ENCODE measurements around the gene IFNA6.

DNA sequence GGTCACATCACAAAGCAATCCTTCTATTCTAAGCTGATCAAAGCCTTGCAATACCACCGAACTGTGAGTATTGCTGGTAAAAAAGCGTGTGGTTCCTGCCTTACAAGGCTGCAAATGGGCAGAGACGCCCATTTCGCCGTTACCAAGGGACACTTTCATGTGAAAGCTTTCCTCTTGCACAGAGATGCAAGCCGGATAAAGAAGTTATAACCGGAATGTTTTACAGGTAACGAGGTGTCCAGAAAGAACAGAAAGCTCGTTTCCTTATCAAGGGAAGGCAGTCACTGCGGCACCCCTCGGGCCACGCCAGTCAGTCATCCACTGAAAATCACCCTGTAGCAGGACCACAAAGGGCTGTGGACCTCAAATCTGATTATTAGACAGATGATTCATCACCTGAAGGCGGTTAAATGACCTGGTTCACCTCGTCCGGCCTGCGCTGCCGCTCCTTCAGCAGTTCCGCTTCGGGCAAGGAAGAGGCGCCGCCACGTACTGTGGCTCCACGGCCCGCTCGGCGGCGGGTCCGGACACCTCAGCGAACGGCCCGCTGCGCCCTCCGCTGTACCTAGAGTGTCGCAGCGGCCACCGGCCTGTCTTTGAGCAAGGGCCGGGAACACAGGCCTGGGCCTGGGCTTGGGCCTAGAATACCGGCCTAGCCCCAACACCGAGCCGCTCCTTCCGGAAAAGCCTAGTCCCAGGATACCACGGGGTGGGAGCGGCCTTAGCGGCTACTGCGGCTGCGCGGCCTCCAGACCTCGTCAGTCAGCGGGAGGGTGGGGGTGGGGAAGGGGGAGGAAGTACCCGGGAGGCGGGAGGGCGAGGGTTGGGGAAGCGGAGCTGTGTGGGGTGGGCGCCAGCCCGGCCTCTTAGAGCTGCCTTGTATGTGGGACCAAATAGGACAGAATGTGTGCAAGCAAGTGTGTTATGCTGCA, 15.7 kb downstream of the IFNA6 start, which contains the start of gene KLHL9:
- peak; percentile 41; the same call in 1 of the 2 replicates for TF ChIP-seq POLR2AphosphoS5 (IDR thresholded peaks at IDR 0.05; ENCODE audit: low read depth, low read length)
- TF ChIP-seq, protein P1, sequence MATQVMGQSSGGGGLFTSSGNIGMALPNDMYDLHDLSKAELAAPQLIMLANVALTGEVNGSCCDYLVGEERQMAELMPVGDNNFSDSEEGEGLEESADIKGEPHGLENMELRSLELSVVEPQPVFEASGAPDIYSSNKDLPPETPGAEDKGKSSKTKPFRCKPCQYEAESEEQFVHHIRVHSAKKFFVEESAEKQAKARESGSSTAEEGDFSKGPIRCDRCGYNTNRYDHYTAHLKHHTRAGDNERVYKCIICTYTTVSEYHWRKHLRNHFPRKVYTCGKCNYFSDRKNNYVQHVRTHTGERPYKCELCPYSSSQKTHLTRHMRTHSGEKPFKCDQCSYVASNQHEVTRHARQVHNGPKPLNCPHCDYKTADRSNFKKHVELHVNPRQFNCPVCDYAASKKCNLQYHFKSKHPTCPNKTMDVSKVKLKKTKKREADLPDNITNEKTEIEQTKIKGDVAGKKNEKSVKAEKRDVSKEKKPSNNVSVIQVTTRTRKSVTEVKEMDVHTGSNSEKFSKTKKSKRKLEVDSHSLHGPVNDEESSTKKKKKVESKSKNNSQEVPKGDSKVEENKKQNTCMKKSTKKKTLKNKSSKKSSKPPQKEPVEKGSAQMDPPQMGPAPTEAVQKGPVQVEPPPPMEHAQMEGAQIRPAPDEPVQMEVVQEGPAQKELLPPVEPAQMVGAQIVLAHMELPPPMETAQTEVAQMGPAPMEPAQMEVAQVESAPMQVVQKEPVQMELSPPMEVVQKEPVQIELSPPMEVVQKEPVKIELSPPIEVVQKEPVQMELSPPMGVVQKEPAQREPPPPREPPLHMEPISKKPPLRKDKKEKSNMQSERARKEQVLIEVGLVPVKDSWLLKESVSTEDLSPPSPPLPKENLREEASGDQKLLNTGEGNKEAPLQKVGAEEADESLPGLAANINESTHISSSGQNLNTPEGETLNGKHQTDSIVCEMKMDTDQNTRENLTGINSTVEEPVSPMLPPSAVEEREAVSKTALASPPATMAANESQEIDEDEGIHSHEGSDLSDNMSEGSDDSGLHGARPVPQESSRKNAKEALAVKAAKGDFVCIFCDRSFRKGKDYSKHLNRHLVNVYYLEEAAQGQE (IDR thresholded peaks at IDR 0.05; ENCODE audit: insufficient read depth in 1 of 2, low read depth in 2 of 2, low read length in 1 of 2): no peak
- TF ChIP-seq, protein P2, sequence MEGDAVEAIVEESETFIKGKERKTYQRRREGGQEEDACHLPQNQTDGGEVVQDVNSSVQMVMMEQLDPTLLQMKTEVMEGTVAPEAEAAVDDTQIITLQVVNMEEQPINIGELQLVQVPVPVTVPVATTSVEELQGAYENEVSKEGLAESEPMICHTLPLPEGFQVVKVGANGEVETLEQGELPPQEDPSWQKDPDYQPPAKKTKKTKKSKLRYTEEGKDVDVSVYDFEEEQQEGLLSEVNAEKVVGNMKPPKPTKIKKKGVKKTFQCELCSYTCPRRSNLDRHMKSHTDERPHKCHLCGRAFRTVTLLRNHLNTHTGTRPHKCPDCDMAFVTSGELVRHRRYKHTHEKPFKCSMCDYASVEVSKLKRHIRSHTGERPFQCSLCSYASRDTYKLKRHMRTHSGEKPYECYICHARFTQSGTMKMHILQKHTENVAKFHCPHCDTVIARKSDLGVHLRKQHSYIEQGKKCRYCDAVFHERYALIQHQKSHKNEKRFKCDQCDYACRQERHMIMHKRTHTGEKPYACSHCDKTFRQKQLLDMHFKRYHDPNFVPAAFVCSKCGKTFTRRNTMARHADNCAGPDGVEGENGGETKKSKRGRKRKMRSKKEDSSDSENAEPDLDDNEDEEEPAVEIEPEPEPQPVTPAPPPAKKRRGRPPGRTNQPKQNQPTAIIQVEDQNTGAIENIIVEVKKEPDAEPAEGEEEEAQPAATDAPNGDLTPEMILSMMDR (IDR thresholded peaks at IDR 0.05): no peak

All from Panc1 (cell line).